ENCODE results near the gene TMEM170A. TPM values are rescaled to one million over a fixed set of nuclear protein-coding genes. Genes with fewer than 3 reads are reported as not detected.

The TMEM170A gene
- total and polyA plus RNA-seq, 2 of the 13 experiments (the other 11 are each of a cell fraction or from before 2014, with no cell fraction given) = 35.7 to 39.7 TPM

GRCh38 chr16:75433732-75434413 is 30.6 kb downstream of the TMEM170A start (continued):
- no peak for TF ChIP-seq ZNF3 (CRISPR knock-in tag; IDR thresholded peaks at IDR 0.05)
- TF ChIP-seq ZNF282 (IDR thresholded peaks at IDR 0.05; ENCODE audit: partially characterized antibody) = no peak
- TF ChIP-seq PHF8 (CRISPR knock-in tag; IDR thresholded peaks at IDR 0.05) = no peak; the same call in 1 of the 2 replicates
- TF ChIP-seq ZMAT5 (CRISPR knock-in tag; IDR thresholded peaks at IDR 0.05; ENCODE audit: borderline replicate concordance, low read depth) = no peak
- TF ChIP-seq MATR3 (CRISPR knock-in tag; IDR thresholded peaks at IDR 0.05) = no peak
- no peak for TF ChIP-seq CTCF (CRISPR knock-in tag; IDR thresholded peaks at IDR 0.05)
- TF ChIP-seq ZNF850 (CRISPR knock-in tag; conservative IDR thresholded peaks at IDR 0.05) = no peak
- no peak for TF ChIP-seq ZNF382 (CRISPR knock-in tag; IDR thresholded peaks at IDR 0.05; ENCODE audit: borderline replicate concordance)
- TF ChIP-seq E2F1 (CRISPR knock-in tag; IDR thresholded peaks at IDR 0.05) = no peak
- TF ChIP-seq CREB3 (CRISPR knock-in tag; IDR thresholded peaks at IDR 0.05) = no peak
- TF ChIP-seq ZNF761 (CRISPR knock-in tag; conservative IDR thresholded peaks at IDR 0.05) = no peak
- no peak for TF ChIP-seq NFE2 (CRISPR knock-in tag; IDR thresholded peaks at IDR 0.05)
- no peak for TF ChIP-seq PBX2 (CRISPR knock-in tag; IDR thresholded peaks at IDR 0.05)
- TF ChIP-seq IKZF4 (CRISPR knock-in tag; IDR thresholded peaks at IDR 0.05; ENCODE audit: borderline replicate concordance, low read depth, not compliant biosample characterization) = peak; percentile 49
- TF ChIP-seq FOXJ3 (CRISPR knock-in tag; IDR thresholded peaks at IDR 0.05; ENCODE audit: borderline replicate concordance) = peak; percentile 37; the same call in 1 of the 2 replicates
- TF ChIP-seq ETV5 (CRISPR knock-in tag; IDR thresholded peaks at IDR 0.05; ENCODE audit: borderline replicate concordance) = no peak
- no peak for TF ChIP-seq AGO2 (optimal IDR thresholded peaks at IDR 0.05; ENCODE audit: low read depth, low read length)
- no peak for TF ChIP-seq ZNF660 (CRISPR knock-in tag; IDR thresholded peaks at IDR 0.05; ENCODE audit: borderline replicate concordance, low read depth)
- TF ChIP-seq MIER3 (CRISPR knock-in tag; IDR thresholded peaks at IDR 0.05; ENCODE audit: borderline replicate concordance) = no peak; the same call in 1 of the 2 replicates
- TF ChIP-seq SIX1 (CRISPR knock-in tag; IDR thresholded peaks at IDR 0.05; ENCODE audit: borderline replicate concordance) = no peak
- peak; percentile 81 for TF ChIP-seq KMT2A (CRISPR knock-in tag; IDR thresholded peaks at IDR 0.05)
- no peak for TF ChIP-seq PPARG (CRISPR knock-in tag; conservative IDR thresholded peaks at IDR 0.05)
- TF ChIP-seq ZNF710 (CRISPR knock-in tag; IDR thresholded peaks at IDR 0.05; ENCODE audit: borderline replicate concordance) = no peak
